Measurements from ENCODE around the gene TYRO3.

DNA sequence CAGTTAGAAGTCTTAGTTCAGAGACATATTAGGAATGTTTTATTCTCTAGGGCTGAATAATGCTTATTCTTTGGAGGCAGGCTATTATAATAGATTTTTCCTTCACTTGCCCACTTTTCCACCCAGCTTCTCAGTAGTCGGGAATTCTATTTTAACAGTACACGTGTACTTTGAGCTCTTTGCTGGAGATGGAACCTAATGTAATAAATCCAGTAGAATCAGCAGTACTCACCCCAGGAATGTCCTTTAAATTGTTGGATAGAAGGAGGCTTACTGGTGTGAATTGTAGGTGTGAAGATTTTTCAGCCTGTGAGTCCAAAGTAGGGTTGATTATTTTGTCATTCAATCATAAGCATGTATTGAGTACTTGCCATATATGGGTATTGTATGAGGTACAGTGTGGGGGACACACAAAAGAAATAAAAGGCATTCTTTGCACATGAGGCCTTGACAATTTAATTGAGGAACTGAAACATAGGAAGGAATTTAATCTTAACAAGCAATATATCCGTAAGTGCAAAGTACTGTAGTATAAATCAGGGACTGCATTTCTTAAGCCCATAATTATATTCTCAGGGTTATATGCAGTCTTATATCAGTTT lies 71.7 kb downstream of the TYRO3 start:
- TF ChIP-seq EZH2 (conservative IDR thresholded peaks at IDR 0.05; ENCODE audit: low read depth, low read length) = no peak
- TF ChIP-seq EEA1 (CRISPR knock-in tag; IDR thresholded peaks at IDR 0.05; ENCODE audit: borderline replicate concordance) = no peak
- TF ChIP-seq TCF12 (IDR thresholded peaks at IDR 0.05) = no peak
- TF ChIP-seq TCF12 (CRISPR knock-in tag; IDR thresholded peaks at IDR 0.05) = no peak

Measured in HepG2 (cell line).